NCI-H774 (cell line): Measurements from ENCODE around the gene RGS6.

Experiments
- DNase-seq: peaks from one replicate; lab custom pipeline; 2025; lab: John Stamatoyannopoulos, UW

Gene RGS6

GRCh38 chr14:71947947-71948500, 15.8 kb downstream of the RGS6 start:
- no peak for DNase-seq

GRCh38 chr14:71952381-71953363, 20.4 kb downstream of the RGS6 start:
- DNase-seq: no peak

- no peak for DNase-seq
These were observed 24.8 kb downstream of the RGS6 start for GRCh38 chr14:71956920-71957563.

- no peak for DNase-seq
These were observed 26.8 kb downstream of the RGS6 start for GRCh38 chr14:71959055-71959454.

GRCh38 chr14:71960494-71961353, 28.5 kb downstream of the RGS6 start:
- no peak for DNase-seq

GRCh38 chr14:71961972-71962371, 29.7 kb downstream of the RGS6 start:
- no peak for DNase-seq

- no peak for DNase-seq
These were observed 32.5 kb downstream of the RGS6 start for GRCh38 chr14:71964716-71965115.

- no peak for DNase-seq
These were observed 34.3 kb downstream of the RGS6 start for GRCh38 chr14:71966528-71966927.

GRCh38 chr14:71967704-71968103, 35.5 kb downstream of the RGS6 start:
- no peak for DNase-seq

- no peak for DNase-seq
These were observed 38.0 kb downstream of the RGS6 start for GRCh38 chr14:71970272-71970671.

- no peak for DNase-seq
These were observed 53.4 kb downstream of the RGS6 start for GRCh38 chr14:71985538-71986189.

GRCh38 chr14:71988476-71988875, 56.2 kb downstream of the RGS6 start:
- no peak for DNase-seq

- DNase-seq: no peak
These were observed 56.7 kb downstream of the RGS6 start for GRCh38 chr14:71988939-71989338.

- no peak for DNase-seq
These were observed 62.2 kb downstream of the RGS6 start for GRCh38 chr14:71994416-71994815.

GRCh38 chr14:71995741-71996140, 63.5 kb downstream of the RGS6 start:
- no peak for DNase-seq

GRCh38 chr14:71996610-71997009, 64.4 kb downstream of the RGS6 start:
- DNase-seq: no peak

GRCh38 chr14:72000907-72001306, 68.7 kb downstream of the RGS6 start:
- no peak for DNase-seq

- DNase-seq: no peak
These were observed 70.5 kb downstream of the RGS6 start for GRCh38 chr14:72002731-72003130.

- no peak for DNase-seq
These were observed 76.4 kb downstream of the RGS6 start for GRCh38 chr14:72008666-72009065.

- DNase-seq: no peak
These were observed 78.2 kb downstream of the RGS6 start for GRCh38 chr14:72010474-72010873.

- no peak for DNase-seq
These were observed 81.6 kb downstream of the RGS6 start for GRCh38 chr14:72013721-72014345.
